Stimulated activated CD4-positive, alpha-beta T cell treated with anti-CD3 and anti-CD28 coated beads, Interleukin-15, amount 100 ng/mL, for 24 hours (primary cell): ENCODE data around the gene RRP1.

Experiments used
- DNase-seq: peaks from one replicate; pipeline ENCODE4 v3.0.0-alpha.2; 2020

The RRP1 gene

DNA sequence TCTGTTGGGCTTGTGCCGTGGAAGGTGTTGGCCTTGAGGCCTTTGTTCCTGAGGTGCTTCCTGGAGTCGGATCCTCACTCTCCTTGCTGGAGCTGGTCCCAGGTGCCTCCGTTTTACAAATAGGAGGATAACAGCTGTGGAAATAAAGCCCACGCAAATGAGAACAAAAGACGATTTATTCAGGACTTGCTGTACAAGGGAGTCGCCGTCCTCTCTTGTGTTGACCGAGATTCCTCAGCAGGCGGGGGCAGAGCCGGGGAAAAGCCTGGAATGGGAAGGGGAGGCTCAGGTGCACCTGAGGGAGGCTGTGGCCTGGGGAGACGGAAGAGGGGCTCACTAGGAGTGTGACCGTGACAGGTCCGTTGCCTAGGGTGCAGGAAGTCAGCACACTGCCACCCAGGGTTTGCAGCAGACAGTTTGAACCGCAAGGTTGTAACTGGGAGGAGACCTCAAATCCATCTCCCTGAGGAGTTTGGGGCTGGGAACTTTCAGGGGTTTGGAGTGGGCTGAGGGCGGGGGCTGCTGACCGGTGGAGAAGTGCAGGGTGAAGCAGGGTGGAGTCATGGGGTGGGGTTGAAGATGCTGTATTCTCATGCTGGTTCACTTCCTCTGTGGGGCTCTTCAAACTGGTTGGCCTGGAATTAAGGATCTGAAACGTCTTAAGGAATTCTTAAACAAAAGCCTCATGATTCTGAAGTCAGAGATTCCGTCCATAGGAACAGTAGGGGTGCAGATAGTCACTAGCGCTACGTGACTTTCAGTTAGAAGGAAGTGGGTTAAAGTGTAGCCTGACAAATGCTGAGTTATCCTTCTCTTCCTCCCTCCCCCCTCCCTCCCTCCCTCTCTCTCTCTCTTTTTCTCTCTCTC lies 10.7 kb upstream of the RRP1 start:
- DNase-seq: no peak

DNA sequence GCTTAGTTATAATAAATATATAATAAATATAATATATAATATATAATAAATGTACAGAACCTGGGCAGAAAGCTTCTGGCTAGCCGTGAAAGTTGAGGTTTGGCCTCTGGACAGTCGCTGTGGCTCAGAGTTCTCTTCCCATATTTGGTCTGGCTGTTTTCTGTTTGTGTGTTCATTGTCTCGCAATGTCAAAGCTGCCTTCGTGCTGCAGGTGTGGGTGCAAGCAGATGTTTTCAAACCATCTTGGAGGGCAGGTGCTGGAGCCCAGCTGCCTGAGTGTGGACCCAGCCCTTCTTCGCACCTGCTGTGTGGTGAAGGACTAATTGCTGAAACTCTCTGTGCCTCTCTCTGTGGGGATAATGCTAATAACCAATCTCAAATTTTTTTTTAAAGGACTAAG lies 9.7 kb upstream of the RRP1 start:
- no peak for DNase-seq

DNA sequence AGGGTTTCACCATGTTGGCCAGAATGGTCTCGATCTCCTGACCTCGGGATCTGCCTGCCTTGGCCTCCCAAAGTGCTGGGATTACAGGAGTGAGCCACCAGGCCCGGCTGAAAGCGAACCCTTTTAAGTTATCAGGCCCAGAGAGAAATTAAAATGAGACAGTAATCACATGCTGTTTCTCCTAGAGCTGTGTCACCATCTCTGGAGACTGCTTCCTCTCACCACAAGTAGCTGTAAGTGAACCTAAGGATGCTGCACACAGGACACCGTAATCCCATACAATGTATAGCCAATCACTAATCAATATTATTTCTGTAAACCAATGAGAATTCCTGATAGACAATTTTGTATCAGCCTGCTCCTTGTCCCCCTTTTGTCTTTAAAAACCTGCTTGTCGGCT lies 7.5 kb upstream of the RRP1 start:
- no peak for DNase-seq

DNA sequence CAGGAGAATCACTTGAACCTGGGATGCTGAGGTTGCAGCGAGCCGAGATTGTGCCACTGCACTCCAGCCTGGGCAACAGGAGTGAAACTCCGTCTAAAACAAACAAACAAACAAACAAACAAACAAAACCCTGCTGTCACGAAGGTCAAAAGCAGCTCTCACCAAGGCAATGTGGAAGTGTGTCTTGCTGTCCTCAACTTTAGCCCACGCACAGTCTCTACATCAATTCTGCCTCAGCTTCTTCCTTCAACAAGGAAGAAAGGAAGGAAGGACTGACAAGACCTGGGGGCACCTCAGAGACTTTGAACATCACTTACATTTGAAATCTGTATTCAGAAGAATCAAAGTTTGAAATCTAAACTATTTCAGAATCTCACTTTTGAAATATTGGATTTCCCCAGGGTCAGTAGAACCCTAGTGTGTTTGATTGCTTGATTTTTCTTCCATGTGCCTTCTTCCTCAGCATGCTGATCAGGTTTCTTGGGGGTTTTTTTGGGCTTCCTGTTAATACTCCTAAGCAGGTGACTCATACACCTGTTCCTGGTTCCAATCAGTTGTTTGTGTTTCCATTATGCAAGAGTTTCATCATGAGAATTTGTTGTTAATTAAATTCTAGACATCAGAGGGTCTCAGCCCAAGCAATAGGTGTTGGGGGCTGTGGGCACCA lies 6.8 kb upstream of the RRP1 start:
- no peak for DNase-seq

DNA sequence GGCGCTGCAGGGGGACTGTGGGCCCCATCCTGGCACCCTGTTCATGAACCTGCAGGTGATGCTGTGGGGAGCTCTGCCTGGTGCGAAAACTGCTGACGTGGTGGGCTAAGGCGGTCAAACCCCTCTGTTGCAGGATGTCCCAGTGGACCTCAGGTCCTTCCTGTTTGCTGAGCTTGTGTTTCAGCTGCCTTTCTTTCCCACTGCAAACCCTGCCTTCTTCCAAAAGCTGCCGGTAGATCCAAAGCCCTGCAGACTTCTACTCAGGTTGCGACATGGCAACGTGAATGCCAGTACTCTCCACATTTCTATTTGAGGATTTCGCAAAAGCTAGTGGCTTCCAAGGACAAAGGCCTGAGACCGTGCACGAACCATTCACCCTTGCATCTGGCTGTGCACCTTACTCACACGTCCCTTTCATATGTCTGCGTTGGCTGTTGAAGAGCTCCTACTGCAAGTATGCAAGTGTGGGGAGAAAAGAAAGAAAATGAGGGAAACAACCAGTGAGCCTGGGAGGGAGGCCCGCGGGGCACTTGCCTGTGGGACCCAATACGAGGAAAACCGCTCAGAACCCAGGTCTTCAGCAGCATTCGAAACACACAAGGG lies 6.2 kb upstream of the RRP1 start:
- DNase-seq: no peak

DNA sequence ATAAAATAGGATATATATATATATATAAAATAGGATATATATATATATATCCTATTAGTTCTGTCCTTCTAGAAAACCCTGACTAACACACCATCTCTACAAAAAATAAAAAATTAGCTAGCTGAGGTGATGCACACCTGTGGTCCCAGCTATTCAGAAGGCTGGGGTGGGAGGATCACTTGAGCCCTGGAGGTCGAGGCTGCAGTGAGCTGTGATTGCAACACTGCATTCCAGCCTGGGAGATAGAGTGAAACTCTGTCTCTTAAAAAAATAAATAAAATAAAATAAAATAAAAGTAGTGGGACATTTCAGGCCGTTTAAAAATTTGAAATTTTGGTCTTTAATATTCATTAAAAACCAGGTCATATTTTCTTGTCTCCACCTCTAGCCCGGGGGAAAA lies 4.2 kb upstream of the RRP1 start:
- no peak for DNase-seq

DNA sequence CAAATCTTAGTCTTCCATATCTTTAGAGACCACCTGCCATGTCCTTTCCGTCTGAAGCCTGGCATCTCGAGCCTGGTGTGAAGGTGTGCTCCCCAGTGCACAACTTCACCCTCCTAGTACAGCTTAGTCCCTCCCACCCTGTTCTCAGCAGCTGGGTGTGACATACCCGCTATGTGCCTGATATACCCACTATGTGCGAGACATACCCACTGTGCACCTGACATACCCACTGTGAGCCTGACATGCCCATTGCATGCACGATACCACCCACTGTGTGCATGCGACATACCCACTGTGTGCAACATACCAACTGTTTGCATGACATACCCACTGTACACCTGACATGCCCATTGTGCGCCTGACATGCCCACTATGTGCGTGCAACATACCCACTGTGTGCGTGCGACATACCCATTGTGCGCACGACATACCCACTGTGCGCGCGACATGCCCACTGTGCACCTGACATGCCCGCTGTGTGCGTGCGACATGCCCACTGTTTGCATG lies 3.0 kb upstream of the RRP1 start:
- DNase-seq: no peak

DNA sequence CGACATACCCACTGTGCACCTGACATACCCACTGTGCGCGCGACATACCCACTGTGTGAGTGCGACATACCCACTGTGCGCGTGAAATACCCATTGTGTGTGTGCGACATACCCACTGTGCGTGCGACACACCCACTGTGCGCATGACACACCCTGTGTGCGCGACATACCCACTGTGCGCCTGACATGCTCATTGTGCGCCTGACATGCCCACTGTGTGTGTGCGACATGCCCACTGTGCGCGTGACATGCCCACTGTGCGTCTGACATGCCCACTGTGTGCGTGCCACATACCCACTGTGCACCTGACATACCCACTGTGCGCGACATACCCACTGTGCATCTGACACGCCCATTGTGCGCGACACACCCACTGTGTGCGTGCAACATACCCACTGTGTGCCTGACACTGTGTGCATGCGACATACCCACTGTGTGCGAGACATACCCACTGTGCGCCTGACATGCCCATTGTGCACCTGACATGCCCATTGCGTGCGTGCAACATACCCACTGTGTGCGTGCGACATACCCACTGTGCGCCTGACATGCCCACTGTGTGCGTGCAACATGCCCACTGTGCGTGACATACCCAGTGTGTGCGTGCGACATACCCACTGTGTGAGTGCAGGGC lies 2.5 kb upstream of the RRP1 start:
- no peak for DNase-seq

DNA sequence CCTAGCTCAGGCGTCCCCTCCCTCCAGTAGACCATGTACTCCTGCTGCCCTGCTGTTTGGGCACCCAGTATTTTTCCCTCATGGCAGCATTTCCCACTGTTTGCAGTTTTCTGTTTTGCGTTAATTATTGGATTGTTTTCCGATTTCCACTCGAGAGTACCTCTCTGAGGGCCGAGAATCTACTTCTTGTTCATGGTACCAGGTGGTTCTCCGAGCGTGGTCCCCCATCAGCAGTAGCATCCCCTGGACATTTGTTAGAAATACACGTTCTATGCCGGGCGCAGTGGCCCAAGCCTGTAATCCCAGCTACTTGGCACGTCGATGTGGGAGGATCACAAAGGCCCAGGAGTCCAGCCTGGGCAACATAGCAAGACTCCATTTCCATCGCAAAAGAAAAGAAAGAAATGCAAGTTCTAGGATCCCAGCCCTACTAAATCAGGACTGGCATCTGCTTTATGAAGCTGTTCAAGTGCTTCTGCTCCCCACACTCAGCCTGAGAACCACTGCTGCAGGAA lies 690 bp downstream of the RRP1 start:
- no peak for DNase-seq

DNA sequence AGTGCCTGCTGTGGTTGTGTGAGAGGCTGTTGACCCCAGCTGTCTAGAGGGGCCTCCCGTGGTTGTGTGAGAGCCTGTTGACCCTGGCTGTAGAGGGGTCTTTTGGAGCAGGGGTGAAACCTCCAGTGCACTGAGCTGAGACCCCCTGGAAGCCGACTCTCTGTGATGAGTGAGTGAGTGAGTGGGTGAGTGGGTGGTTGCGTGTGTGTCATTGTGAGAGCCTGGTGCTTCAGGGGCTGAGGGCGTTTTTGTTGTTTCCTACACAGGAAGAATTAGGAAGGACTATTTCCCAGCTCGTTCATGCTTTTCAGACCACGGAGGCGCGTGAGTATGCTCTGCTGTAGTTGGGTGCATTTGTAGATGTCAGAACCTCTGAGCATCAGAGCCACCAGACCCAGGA lies 3.0 kb downstream of the RRP1 start:
- DNase-seq: no peak

DNA sequence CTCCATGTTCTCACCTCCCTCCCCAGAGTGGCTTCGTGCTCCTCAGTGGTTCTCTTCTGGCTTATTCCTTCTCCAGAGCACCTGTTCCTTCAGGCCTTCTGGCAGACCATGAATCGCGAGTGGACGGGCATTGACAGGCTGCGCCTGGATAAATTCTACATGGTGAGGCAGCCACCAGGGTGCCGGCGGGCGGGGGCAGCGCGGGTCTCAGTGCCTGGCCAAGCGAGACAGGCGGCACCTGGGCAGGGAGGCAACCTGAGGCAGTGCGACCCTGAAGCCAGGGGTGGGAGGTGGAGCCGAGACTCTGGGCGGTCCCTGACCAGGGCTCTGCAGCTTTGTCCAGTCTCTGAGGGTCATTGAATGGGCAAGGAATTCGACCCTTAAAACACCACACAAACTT lies 3.9 kb downstream of the RRP1 start:
- no peak for DNase-seq

DNA sequence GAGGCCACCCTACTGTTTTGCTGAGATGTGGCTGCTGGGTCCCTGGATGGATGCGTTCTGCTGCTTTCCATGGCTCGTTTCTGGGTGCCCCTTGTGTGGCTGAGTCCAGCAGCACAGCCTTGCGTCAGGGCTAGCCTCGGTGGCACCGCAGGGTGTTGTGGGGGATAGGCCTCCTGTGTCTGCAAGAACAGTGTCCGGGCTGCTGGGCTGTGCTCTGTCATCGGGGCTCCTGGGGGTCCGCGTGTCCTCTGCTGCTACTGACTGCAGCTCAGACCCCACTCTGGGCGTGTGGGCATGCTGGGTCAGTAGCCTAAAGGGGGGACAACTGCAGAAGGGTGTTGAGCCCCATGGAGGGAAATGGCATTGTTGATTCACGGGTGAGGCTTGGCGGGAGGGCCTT lies 4.9 kb downstream of the RRP1 start:
- no peak for DNase-seq

DNA sequence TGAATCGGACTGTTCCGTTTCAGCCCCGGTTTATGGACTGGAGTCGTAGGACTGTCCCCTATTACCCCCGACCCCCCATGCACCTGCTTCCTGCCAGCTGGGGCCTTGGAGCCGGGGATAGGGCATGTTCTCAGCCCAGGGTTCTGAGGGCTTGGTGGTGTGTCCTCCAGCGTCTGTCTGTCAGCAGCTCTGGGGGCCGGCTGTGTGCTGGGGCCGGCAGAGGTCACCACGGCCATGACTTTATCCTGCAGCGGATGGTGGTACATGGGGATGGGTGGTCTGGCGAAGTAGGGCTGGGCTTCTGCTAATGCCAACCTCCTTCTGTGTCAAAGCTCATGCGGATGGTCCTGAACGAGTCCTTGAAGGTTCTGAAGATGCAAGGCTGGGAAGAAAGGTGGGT lies 5.5 kb downstream of the RRP1 start:
- no peak for DNase-seq

DNA sequence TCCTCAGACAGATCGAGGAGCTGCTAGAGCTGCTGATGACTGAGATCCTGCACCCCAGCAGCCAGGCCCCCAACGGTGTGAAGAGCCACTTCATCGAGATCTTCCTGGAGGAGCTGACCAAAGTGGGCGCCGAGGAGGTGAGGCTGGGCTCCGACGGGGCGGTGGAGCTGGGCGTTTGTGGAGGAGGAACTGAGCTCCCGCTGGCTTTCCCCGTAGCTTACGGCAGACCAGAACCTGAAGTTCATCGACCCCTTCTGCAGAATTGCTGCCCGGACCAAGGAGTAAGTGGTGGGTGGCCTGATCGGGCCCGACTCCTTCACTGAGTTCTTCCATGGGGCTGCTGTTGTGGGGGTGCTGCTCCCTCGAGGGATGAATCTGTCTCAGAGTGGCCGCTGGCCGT lies 8.0 kb downstream of the RRP1 start:
- DNase-seq: no peak

DNA sequence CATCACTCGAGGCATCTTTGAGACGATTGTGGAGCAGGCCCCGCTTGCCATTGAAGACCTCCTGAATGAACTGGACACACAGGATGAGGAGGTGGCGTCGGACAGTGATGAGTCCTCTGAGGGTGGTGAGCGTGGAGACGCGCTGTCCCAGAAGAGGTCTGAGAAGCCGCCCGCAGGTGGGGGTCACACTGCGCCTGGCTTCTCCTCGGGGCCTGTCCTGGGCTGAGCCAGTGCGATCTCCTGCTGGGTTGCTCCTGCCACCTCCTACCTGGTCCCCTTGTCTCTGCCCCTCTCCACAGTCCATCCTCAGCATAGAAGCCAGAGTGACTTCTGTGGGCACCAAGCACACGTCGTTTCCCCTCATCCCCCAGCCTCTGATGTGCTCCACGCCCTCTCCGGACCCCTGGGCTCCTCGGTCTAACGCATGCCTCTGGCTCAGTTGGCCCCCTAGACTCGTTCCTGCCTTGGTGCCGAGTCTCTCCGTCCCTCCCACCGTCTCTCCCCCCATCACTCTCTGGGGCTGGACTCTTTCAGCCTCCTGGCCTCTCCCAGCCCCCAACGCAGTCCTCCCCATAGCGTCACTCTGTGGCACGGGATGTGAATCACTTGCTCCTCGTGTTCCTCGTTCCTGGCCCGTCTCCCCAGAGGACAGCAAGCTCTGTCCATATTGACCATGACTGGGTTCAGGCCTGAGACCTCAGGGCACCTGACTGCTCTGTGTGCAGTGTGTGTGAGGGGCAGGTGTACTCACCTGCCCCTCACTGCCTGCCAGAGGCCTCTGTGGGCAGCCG lies 8.7 kb downstream of the RRP1 start:
- DNase-seq: no peak

DNA sequence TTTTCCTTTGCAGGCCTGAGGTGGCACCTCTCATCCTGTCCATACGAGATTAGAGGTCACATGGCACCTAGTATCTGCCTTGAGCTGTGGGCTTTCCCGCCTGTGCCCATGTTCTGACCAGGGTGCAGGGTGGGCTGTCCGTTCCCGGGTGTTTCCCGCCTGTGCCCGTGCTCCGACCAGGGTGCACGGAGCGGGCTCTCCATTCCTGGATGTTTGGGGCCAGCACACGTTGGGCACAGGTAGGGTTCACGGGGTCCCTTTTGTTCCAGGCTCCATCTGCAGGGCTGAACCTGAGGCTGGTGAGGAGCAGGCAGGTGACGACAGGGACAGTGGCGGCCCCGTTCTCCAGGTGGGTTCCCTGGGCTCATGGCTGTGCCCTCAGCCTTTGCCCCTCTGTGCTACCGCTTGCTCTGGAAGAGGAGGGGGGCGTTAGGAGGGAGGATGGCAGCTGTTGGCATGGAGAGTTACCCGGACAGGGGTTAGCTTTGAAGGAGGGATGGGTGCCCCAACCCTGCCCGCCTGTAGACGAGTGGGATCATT lies 10.0 kb downstream of the RRP1 start:
- DNase-seq: no peak

DNA sequence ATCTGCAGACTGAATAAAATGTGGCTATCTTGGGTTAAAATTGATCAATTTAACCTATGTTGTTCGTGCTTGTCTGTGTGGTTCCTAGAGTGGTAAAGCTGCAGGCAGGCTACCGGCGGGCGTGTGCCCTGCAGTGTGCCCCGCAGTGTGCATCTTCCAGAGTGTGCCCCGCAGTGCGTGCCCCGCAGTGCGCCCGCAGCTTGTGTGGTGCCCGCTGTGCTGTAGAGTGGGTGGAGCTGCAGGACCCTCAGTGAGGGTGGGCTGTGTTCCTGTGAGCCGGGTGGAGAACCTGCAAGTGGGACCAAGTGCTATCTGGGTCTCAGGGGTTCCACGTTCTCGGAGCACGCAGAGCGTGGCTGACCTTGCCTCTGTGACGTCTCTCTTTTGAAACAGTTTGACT lies 10.7 kb downstream of the RRP1 start:
- DNase-seq: no peak

DNA sequence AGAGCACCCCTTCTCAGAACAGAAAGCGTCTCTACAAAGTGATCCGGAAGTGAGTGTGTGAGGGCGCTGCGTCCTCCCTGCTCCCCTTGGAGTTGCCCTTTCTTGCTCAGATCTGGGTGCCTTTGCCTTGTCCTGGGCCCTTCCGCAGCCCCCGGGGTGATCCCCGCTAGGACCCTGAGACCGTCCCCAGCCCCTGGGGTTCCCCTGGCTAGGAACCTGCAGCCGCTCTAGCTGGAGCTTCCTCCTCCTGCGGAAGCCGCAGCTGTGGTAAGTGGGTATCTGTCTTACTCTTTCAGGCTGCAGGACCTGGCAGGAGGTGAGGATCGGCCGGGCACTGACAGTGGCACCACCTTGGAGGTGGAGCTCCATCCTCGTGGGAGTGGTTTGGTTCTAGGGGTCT lies 11.2 kb downstream of the RRP1 start:
- no peak for DNase-seq

DNA sequence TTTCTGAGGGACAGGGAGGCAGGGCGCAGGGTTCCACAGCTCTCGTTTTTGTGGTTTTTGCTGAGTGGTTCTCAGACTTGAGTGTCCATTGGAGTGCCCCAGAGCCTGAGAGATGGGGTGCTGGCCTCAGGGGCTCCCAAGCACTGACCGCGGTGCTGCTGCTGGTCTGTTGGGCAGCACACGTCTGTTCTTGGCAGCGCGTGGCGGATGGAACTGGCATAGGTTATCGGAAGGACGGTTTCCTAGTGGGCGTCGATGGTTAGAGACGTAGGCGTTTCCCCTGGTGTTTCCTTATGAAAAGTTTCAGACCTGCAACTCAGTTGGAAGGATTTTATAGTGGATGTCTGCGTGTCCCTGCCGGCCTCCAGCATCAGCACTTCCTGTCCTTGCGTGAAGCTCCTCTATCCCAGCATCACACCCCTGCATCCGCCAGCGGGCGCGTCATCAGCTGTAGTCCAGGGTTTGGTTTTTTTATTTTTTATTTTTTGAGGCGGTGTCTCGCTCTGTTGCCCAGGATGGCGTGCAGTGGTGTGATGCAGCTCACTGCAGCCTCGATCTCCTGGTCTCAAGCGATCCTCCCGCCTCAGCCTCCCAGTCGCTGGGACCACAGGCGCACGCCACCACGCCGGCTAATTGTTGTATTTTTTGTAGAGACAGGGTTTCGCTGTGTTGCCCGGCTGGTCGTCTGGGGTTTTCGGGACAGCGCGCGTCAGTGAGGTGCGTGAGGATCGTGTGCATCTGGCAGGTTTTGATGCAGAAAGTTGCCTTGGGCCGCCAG lies 11.8 kb downstream of the RRP1 start:
- no peak for DNase-seq

DNA sequence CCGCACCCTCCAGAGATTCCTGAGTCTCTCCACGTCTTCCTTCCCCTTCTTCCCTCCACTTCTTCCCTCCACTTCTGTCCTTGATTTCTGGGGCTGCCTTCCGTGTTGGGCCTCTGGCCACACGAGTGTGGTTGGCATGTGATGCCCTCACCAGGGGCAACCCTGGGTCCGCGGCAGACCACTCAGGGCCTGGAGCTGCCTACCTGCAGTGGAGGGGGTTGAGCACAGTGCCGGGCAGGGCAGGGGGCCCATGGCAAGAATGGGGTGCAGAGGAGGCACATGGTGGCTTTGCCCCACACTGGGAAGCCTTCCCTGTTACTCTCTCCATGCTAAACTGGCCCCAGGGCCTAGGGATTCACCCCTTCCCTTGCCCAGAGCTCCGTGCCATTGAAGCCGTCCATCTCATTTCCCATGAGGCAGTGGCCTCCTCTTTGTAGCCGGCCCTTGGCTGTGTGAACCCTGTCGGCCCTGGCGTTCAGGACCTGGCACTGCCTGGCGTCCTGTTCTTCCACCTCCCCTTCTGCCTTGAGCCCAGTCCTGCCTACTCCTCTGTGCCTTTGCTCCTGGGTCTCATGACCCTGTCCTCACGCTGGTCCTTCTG lies 13.4 kb downstream of the RRP1 start:
- DNase-seq: no peak
